GM21528 (cell line): ENCODE measurements around the gene CSNK2B.
A peak's percentile ranks its signal among the peaks of the same experiment; 100 is the strongest.

Experiments
- ATAC-seq: cut with Tn5 transposase; IDR thresholded peaks from one replicate; pipeline ENCODE4 v1.9.1; 2021; ENCODE audit warnings: mild to moderate bottlenecking, moderate library complexity; ENCODE audit not compliant: unreplicated experiment, low FRiP score

Gene CSNK2B

DNA sequence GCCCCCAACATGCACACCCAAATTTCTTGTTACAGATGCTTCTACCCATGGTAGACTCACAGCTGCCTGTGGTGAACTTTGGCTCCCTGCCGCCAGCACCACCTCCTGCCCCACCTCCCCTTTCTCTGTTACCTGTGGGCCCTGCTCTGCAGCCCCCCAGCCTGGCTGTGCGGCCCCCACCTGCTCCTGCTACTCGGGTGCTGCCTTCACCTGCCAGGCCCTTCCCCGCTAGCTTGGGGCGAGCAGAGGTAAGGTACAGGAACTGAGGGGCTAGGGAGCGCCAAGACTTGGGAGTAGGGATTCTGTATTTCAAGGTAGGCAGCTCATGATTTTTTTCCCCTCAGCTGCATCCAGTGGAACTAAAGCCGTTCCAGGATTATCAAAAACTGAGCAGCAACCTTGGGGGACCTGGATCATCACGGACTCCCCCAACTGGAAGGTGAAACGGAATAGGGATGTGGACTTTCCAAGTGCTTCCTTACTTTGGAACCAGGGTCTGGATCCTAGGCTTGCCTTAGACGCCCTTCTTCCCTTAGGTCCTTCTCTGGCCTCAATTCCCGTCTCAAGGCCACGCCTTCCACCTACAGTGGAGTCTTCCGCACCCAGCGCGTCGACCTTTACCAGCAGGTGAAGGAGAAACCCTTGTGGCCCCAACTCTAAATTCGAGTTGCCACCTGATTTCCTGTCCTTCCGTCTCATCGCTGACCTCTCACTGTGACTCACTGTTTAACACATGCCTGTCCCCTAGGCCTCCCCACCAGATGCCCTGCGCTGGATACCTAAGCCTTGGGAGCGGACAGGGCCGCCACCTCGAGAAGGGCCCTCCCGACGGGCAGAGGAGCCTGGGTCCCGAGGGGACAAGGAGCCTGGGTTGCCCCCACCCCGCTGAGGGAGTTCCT, 28.9 kb upstream of the CSNK2B start:
- no peak for ATAC-seq

DNA sequence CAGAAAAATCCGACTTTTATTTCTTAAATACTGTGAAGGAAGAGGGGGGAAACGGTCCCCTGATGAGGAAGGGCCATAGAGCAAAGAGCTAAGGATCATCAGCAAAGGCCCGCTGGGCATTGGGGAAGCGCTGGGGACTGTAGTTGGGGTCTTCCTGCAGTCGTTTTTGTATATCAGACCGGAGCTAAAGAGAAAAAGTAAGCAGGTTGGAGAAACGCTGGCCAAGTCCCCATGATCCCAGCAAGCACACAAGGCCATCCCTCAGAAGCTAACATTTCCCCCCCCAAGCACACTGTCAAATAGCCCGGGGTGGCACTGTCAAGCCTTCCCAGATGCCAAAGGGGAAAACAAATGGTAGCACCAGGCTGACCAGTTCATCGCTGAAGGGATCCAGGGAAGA, 26.8 kb upstream of the CSNK2B start:
- ATAC-seq: no peak

DNA sequence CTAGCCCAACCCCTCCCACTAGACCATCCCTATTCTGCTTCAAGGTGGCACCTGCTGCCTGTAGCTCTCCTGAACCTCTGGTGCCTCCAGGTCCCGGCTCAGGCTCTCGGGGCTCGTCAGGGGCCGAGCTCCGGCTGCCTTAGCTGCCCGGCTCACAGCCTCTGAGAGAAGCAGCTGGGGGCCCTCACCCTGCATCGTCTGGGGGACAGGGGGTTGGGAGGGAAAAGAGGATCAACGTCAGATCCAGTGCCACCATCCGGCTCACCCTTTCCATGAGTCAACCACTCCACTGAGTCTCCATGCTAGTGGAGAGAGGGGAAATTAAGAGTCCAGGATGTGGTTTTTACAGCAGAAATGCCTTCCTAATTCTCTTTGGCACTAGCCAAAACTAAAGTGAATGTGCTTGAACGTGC, 26.4 kb upstream of the CSNK2B start:
- ATAC-seq: no peak

DNA sequence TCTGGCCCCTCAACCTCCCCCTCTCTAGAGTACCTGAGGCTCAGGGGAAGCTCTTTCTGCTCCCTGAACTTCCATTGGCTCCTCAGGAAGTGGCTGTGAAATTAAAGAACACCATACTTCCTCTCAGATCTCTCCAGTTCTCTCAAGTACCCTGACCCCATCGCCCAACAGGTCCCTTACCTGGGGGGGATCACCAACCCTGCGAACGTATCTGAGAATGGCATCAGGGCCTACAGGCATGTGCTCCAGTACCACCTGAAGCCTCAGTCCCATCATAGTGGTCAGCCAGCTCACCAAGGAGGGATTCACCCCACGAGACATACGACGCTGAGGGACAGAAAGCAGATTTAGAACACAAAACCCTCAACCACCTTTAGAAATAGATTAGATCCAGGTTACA, 25.3 kb upstream of the CSNK2B start:
- ATAC-seq: no peak

DNA sequence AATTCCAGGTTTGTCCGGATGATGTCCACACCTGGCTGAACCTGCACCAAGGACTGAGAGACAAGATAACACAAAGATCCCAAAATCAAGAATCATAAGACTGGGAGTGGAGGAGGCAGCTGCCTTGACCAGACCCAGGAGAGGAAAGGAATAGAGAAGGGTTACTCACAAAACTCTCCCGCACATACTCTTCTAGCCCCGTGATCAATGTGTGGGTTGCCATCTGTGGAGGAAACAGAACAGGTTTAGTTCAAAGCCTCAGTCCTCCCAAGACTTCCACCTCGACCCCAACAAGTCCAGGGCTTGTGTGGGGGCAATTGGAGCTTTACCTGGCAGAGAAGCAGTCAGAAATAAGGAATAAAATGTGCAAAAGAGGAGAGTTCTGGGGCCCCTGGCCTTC, 24.5 kb upstream of the CSNK2B start:
- ATAC-seq: no peak

DNA sequence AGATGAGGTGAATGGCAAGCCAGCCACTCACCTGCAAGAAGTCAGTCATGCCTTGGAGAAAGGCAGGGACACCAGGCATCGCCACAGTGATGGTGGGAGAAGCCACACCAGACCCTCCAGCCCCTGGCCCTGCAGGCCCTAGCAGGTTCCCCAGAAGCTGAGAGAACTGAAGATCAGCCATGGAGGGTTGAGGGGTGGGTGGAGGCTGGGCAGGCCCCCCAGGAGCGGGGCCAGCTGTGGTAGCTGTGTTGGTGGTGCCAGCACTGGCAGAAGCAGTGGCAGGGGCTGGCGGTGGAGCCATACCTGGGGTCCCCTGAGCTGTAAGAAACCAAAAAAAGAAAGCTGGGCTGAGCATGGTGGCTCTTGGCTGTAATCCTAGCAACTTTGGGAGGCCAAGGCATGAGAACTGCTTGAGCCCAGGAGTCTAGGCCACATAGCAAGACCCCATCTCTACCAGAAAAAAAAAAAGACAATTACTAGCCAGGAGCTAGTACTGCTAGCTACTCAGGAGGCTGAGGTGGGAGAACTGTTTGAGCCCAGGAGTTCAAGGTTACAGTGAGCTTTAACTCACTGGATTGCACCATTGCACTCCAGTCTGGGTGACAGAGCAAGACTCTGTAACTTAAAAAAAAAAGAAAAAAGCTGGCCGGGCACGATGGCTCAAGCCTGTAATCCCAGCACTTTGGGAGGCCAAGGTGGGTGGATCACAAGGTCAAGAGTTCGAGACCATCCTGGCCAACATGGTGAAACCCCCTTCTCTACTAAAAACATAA, 22.9 kb upstream of the CSNK2B start:
- no peak for ATAC-seq

DNA sequence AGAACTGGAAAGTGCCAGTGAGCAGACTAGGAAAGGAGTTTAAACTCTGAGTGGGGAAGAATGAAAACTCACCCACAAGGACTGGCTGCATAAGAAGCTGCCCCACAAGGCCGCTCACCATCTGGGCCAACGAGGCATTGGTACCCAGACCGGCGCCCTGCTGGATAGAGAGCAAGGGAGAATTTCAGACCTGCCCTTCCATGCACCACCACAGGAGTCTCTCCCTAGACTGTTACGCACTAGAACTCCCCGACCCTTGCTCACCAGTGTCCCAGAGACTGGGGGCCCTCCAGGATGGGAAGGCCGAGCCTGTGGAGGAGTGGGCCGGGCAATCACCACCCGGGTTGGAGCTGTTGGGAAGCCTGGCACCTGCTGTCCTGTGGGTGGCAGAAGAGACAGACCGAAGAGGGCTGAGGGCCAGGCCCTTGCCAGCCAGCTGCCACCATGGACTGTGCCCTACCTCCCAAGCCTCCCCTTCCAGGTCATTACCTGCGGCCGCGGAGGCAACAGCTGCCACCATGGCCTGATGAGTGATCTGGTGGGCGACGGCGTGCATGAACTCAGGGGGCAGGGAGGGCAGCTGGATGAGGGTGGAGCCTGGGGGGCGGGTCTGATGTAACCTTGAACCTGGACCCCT, 21.9 kb upstream of the CSNK2B start:
- ATAC-seq: no peak

DNA sequence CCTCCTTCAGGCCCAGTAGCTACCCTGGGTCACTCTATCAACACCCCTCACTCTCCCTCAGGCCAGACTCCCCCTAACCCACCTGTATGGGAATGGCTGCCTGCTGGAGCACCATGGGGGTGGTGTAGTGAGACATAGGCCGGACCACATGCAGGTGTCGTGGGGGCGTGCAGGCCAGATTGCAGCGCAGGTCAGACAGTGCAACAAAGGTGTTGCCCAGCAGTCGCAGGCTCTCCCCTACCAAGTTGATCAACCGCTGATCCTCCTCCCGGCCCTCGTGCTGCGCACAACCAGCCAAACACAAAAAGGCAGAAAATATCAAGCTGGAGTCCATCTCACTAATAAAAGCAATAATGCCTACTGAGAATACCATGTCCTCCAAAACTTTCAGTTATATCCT, 20.6 kb upstream of the CSNK2B start:
- ATAC-seq: no peak

DNA sequence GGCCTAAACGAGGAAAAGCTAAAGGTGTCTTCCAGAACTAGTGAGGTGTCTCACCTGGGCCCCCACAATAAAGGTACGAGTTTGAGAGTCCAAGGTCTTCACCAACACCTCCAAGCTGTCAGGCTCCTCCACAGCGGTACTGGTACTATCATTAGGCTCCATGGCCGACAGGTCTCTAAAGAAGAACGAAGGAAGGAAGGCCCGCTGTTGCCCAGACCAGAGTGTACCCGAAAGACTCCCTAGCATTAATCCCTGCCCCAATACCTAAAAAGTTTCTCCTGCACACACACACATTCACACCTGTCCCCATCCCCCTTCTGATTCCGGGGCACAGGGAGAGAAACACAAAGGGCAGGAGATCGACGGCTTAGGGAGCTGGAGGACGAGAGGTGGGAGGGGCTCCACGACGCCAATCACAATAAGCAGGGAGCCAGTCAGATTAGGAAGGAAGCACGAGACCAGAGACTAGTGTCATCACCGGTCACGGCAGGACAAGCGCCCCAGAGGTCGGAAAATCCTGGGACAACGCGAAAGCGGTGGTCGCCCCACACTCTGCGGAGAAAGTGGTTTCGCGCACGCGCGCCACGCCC, 14.2 kb upstream of the CSNK2B start:
- ATAC-seq: peak; percentile 30

DNA sequence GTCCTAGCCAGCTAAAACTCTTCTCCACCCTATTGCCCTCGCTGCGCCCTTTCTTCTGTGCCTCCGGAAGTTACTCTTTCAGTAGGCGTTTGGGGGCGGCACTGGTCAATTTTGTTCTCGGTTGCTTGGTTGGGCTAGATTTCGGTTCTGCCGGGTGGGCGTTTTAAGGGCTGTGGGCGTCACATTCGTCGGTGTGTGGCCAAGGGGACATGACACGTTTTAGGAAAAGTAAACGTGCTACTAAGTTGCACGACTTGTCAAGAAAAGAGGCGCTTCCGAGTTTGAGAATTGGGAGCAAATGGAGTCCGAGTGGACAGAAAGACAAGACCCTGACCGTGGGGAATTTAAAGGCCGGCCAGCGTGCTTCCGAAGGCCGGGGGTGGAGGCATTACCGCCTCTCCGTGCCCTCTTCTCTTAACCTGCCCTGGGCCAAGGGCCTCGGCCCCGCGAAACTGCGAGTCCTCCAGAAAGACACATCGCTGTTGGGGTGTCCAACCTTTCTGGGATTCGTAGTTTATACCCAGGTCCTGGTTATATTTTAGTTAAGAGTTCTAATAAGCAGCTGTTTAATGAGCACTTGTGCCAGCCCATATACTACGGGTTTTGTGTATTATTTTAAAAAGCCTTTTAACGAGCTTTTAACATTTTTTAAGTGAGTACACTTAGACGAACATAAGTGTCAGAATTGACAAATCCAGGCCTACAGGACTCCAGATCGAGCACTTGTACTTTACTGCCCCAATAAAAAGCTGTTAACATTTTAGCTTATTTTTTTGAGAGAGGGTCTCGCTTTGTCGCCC, 12.8 kb upstream of the CSNK2B start:
- peak; percentile 49 for ATAC-seq

DNA sequence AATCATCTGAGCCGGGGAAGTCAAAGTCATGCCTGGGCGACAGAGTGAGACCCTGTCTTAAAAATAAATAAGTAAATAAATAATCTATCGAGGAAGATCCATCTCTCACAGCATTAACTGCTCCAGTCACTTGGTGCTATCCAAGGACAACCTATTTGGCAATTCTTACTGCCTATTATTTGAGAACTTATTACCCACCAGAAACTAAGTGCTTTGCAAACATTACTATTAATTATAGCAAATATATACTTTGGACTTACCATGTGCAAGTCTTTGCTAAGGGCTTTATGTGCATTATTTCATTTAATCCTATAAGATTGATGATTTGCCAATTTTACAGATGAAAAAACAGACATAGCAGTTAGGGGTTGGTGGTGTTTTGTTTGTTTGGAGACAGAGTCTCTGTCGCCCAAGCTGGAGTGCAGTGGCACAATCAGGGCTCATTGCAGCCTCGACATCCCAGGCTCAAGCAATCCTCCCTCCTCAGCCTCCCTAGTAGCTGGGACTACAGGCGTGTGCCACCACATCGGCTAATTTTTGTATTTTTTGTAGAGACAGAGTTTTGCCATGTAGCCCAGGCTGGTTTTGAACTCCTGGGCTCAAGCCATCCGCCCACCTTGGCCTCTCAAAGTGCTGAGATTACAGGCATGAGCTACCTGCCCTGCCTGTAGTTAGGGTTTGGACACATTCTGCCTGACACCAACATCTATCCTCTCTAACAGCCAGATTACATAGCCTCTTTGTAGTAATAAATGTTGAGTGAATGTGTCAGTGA, 11.1 kb upstream of the CSNK2B start:
- ATAC-seq: no peak

DNA sequence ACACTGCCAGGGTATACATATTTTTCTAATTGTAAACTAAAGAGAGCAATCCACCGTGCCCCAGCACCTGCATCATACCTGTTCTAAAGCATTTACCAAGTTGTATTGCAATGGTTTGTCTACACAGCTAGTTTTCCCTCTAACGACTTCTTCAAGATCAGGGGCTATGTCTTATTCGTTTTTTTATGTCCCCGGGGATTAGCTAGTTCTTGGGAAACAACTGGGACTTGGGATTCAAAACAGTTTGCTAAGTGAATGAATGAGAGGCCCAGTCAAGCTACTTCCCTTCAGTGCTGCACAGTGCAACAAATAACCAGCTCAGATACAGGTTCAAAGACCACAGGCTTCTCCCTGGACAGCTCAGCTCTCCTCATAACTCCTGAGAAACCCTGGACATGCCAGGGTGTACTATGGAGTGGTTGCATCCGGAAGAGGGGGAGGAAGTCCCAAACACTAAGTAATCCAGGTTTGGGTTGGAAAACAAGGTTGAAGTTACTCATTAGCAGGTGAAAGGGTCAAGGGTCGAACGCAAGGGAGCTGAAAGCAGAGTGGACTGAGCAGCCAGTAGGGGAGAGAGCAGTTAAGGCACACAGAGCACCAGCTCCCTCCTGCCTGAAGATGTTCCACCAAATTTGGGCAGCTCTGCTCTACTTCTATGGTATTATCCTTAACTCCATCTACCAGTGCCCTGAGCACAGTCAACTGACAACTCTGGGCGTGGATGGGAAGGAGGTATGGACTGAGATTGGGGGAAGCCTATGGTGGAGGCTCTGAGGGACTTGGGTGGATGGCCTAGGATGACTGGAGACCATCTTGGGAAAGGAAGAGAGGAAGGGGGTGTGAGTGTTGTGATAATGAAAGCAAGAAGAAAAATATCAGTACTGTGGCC, 10.3 kb upstream of the CSNK2B start, which contains the start of gene APOM:
TSS of gene APOM (plus strand) at position 546 of the 889 bp plus-strand sequence. CDS start at position 619, 73 bp downstream.
- no peak for ATAC-seq

DNA sequence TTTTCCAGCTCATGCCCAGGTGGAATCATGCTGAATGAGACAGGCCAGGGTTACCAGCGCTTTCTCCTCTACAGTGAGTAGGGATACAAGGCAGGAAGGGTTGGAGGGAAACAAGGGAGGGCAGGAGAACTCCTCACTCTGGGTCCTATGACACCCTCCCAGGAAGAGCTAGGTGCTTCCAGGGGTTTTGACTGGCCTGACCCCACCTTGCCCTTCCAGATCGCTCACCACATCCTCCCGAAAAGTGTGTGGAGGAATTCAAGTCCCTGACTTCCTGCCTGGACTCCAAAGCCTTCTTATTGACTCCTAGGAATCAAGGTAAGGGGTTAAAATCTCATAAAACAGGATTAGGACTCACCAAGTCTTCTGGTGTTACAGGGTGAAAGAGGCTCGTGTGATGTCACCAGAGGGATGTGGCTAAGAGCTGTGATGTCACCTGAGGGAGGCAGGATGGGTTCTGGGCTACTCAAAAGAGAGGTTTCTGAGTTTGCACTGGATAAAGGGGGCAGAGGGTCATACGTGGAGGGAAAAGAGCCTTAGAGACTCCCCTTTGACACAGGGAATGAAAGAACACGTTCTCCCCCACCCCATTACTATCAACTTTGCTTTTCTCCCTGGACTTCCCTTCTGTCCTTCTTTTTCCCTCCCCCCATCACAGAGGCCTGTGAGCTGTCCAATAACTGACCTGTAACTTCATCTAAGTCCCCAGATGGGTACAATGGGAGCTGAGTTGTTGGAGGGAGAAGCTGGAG, 8.3 kb upstream of the CSNK2B start:
- ATAC-seq: no peak

DNA sequence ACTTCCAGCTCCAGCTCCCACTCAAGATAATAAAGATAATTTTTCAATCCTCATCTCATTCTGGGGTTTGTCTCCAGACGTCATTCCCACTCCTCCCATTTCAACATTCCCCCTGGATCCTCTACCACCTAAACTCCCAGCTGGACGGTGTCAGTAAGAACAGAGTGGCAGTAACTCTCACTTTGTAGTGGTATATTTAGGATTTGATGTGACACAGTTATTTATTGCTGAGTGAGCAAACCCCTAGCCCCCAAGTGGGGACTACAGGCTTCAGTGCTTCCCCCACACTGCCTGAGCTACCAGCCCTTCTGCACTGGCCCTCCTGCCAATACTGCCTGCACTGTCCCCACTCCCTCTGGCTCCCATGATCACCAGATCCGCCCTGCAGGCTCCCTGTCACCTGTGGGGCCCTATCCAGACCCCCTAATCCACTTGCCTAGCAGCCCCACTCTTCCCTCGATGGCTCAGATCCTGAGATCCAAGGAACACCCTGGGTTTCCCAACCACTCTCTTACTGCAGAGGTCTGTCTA, 7.7 kb upstream of the CSNK2B start:
- ATAC-seq: no peak

DNA sequence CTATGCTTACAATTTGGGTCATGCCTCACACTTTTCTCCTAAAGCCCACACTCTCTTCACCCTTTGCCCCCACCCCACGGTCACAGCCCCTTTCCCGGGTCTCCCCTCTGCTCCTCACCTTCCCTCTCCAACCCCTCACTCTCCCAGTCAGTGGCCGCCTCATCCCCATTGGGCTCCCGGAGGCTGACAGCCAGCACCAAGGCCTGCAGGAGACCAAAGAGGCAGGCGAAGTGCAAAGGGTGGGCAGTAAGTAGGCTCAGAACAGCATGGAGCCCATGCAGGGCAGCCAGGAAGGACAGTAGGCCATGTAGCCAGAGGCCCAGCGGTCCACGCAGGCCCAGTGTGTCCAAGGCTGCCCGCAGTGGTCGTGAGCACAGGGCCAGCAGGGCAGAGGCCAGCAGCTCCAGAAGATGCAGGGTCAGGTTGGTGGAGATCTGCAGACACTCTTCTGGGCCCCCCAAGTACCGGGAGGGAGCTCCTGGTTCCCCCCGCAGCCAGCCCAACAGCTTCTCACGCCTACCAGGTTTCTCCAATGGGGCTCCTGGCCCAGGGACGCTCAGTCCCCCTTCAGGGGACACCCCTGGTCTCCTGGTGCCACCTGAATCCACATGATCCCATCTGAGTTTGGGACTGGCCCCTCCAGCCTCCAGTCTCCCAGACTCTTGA, 6.8 kb upstream of the CSNK2B start:
- no peak for ATAC-seq

DNA sequence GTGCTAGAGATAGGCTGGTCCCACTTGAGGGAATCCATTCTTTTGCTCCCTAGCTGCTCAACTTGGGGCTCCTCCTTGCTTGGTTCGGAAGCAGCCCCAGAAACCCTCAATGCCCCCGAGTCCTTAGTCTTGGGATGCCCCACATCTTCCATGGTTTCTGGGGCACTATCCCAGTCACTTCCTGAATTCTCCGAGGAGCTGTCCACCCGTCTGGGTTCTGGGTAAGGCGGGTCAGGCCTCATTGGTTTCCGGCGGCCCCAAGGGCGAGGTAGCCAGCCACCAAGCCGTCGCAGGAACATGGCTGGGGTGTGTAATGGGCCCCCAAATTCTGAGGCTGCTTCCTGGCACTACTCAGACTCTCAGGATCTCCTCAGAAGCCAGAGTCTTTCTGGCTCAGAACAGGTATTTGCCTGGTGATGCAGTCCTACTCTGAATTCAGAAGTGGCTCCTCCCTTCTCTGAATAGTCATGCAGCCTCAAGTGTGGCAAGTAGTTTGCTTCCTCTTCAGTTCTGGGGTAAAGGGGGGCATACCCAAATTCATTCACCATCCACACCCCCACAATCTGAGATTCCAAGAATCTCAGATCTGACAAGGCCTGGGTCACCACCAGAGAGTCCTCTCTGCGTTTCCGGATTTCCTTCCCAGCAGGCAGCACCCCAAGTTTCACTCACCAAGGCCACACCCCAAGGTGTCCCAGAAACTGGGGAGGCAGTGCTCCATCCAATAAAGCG, 6.1 kb upstream of the CSNK2B start:
- no peak for ATAC-seq
